Measurements from ENCODE around the gene VTI1A.

DNA sequence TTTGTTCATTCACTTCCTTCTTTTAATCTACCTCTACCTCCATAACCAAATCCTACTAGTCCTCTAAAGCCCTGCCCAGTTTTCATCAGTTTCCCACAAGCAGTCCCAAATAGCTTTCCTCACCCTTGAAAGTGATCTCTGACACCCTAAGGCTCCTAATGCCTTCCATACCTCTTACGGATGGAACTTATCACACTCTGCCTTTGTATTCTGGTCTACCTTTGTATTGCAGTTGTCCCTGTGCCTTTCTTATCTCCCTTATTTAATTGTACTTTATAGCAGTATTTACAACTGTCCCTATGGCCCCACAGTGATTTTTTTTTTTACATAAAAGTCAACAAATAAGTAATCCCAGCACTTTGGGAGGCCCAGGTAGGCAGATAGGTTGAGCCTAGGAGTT, 39.3 kb upstream of the VTI1A start:
- TF ChIP-seq CTCF (CRISPR knock-in tag; IDR thresholded peaks at IDR 0.05) (no peak), TBP (CRISPR knock-in tag; IDR thresholded peaks at IDR 0.05) (no peak), ZNF564 (CRISPR knock-in tag; IDR thresholded peaks at IDR 0.05) (no peak), HNF4A (CRISPR knock-in tag; IDR thresholded peaks at IDR 0.05) (no peak), KAT7 (CRISPR knock-in tag; IDR thresholded peaks at IDR 0.05; ENCODE audit: borderline replicate concordance) (no peak), ZBTB40 (IDR thresholded peaks at IDR 0.05) (no peak), ZBTB40 (CRISPR knock-in tag; IDR thresholded peaks at IDR 0.05) (no peak), POLR2A (IDR thresholded peaks at IDR 0.05; ENCODE audit: insufficient read depth in 1 of 2, low read depth in 2 of 2, low read length in 2 of 2) (no peak), ZNF274 (CRISPR knock-in tag; IDR thresholded peaks at IDR 0.05) (no peak), ZBTB1 (CRISPR knock-in tag; IDR thresholded peaks at IDR 0.05; ENCODE audit: borderline replicate concordance) (no peak)

All from HepG2 (cell line).